Stimulated activated CD4-positive, alpha-beta T cell treated with anti-CD3 and anti-CD28 coated beads, TNF-alpha, amount 100 ng/mL, for 1 hour (primary cell): Measurements from ENCODE around the gene RASGRF1.

Experiments
- DNase-seq, 3 donors: peaks; one replicate each; pipeline ENCODE4 v3.0.0-alpha.2; 2020; ENCODE audit warnings: low read depth in 3 of 3, low spot score in 1 of 3

The RASGRF1 gene

DNA sequence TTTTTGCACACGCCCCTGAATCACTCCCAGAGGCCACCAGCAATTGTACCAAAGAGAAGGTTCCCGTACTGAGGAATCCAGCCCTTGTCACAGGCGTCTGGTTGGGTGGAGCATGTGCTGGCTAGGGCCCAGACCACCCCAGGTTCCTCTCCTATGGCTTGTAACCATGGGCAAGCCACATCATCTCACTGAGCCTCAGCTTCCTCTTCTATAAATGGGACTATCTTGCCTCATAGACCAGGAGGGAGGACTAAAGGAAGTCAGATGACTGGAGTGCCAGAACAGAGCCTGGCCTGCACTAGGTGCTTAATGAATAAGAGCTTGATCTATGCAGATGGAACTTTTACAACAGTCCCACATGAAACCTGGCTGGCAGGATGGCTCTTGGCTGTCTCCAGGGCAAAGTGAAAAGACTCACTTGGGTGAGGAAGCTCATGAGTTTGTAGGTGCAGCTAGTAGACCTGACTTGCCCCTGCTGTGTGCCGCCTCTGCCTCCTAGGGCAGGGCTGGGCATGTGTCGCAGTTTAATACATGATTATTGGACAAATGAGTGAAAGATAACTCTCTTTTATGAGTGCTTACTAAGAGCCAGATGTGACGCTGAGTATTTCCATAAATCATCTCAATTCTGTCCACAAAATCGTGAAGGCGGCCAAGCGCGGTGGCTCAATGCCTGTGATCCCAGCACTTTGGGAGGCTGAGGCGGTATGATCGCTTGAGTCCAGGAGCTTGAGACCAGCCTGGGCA, 175.1 kb downstream of the RASGRF1 start:
- no peak for DNase-seq

DNA sequence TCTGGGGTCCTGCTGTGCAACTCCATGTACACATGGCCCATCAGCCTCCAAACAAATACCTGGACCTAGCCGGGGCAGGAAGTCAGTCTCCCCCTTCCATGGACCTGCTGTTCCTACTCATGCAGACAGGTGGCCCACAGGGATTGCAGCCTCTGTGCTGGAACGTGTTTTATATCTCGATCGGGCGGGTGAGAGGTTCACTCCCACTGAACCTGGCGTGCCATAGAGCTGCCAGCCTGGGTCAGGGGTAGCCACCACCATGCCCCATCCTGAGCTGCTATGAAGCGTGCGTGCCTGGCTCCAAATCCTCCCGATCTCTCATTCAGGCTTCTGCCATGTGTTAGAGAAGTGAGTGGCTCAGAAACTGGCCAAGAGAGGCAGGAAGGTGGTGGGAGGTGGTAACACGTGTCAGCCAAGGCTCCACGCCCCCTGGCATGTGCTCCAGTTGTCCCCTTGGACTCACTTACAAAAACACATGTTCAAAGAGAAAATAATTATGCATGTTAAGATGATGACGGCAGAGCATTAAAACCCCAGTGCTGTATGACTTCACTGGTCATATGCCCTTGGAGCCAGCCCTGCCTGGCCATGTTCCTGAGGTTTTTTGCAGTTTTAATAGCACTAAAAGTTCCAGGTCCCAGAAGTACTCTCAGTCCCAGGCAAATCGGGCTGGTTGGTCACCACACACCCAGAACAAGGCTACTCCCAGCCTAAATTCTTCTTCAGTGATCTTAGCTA, 176.4 kb downstream of the RASGRF1 start:
- DNase-seq, result no peak

DNA sequence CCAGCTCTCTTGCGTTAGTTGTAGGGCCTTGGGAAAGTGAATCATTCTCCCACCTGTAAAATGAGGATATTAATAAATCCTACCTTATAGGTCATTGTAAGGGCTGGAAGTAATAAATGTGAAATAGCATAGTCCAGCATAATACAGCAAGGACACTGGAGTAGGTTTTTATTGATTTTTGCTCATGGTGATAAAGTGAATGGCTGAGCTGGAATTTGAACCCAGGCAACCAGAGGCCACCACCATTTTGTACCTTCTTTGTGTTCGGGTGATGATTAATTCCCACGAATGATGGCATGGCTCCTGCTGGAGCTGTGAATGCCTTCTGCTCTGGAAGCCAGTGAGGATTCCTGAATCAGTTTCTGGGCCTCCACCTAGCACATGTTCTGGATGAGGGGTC, 177.6 kb downstream of the RASGRF1 start:
- no peak for DNase-seq

DNA sequence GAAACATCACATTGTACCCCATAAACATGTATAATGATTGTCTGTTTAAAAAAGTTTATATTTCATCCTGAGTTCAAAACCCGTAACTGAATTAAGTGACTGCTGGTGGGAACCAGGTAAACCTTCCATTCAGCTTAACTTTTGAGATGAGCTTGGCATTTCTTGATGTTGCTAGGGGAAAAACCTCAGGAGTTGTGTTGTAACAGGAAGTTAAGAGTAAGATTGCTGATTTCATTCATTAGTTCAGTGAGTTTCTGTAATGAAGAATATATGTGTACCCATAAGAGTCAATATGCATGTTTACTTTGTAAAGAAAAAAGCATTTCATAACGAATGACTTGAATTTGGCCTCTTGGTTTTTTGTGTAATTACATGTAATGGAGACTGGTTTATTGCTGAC, 178.3 kb downstream of the RASGRF1 start:
- DNase-seq, result no peak

DNA sequence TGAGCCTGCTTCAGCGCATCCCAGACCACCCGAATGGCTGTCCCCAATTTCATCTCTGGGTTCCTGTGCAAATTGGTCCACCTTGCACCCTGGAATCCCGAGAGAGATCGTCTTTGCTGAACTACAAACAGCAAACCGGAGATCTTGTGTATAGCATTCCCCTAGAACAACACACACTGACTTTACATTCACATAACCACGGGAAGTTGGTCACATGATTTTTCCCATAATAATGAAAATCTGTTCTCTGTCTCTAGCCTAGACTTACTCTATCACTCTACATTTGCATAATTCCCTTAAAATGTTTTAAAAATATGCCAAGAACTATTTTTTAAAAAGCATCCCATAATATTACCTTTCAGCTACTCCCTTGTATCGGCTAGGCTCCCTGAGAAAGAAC, 180.3 kb downstream of the RASGRF1 start:
- no peak for DNase-seq
